H1 (cell line): ENCODE data around the gene LDLRAD4. TPM values are rescaled to one million over a fixed set of nuclear protein-coding genes. Genes with fewer than 3 reads are reported as not detected.

ENCODE experiments used
- CTCF ChIA-PET: fragments of 300-600 bp; sonication (Branson Sonifier 250); formaldehyde crosslinking; loops from one replicate; lab custom pipeline; 2021; ENCODE audit not compliant: partially characterized antibody; lab: Charles Lee
- POLR2A ChIA-PET: fragments of 300-600 bp; sonication (Branson Sonifier 250); formaldehyde crosslinking; loops from one replicate; lab custom pipeline; 2021; ENCODE audit warnings: inconsistent platforms; ENCODE audit not compliant: partially characterized antibody; lab: Charles Lee
- DNase-seq, 2 experiments: peaks; one replicate each; pipeline versions ENCODE4 v3.0.0 to v3.0.0-alpha.2; 2010 to 2022; ENCODE audit warnings: low spot score in 2 of 2, low read depth in 1 of 2, mixed read lengths in 1 of 2
- FAIRE-seq: peaks from 2 replicates; lab custom pipeline; 2011; peaks lifted over from hg19 to GRCh38; lab: Jason Lieb, UNC
- H2AFZ ChIP-seq: 2 replicates; pipeline ENCODE4 v1.8.1; 2012; ENCODE audit warnings: low read length, inconsistent platforms
- H2AK5ac ChIP-seq: 2 replicates; pipeline ENCODE4 v1.6.1; 2013; ENCODE audit warnings: low read depth, low read length
- H2BK120ac ChIP-seq: replicated peaks from 2 replicates; pipeline ENCODE3; 2013; ENCODE audit warnings: low read depth, low read length, inconsistent platforms
- H2BK12ac ChIP-seq: 2 replicates; pipeline ENCODE4 v1.6.1; 2013; ENCODE audit warnings: low read depth, low read length
- H2BK15ac ChIP-seq: 2 replicates; pipeline ENCODE4 v1.6.1; 2013; ENCODE audit warnings: low read length
- H2BK20ac ChIP-seq: 2 replicates; pipeline ENCODE4 v1.6.1; 2013; ENCODE audit warnings: low read length
- H2BK5ac ChIP-seq: 2 replicates; pipeline ENCODE4 v1.6.1; 2013; ENCODE audit warnings: low read depth, low read length
- H3K14ac ChIP-seq: 2 replicates; pipeline ENCODE4 v1.6.1; 2013; ENCODE audit warnings: inconsistent platforms; ENCODE audit not compliant: insufficient read length
- H3K18ac ChIP-seq: 2 replicates; pipeline ENCODE4 v1.6.1; 2013; ENCODE audit warnings: low read length; ENCODE audit errors: extremely low read depth
- H3K23ac ChIP-seq: 2 replicates; pipeline ENCODE4 v1.6.1; 2013; ENCODE audit warnings: inconsistent platforms; ENCODE audit not compliant: insufficient read length
- H3K23me2 ChIP-seq: 2 replicates; pipeline ENCODE4 v1.6.1; 2013; ENCODE audit warnings: low read depth, low read length
- H3K27ac ChIP-seq: 2 replicates; pipeline ENCODE4 v1.6.1; 2011; ENCODE audit warnings: low read depth, low read length, inconsistent platforms
- H3K27me3 ChIP-seq, 4 experiments: replicated peaks in 1 of 4; 1 replicate in 1 of 4; 2 replicates in 3 of 4; pipeline versions ENCODE4 v1.6.1 to v1.8.1; 2011 to 2013; ENCODE audit warnings: low read length in 3 of 4, mild to moderate bottlenecking in 3 of 4, inconsistent platforms in 2 of 4, mixed read lengths in 2 of 4, moderate library complexity in 1 of 4; ENCODE audit not compliant: control insufficient read depth in 3 of 4, insufficient read depth in 3 of 4; ENCODE audit errors: extremely low read depth in 1 of 4
- H3K36me3 ChIP-seq, 4 experiments: 2 replicates each; pipeline versions ENCODE4 v1.6.1 to v1.8.1; 2011 to 2013; ENCODE audit warnings: mild to moderate bottlenecking in 4 of 4, low read length in 3 of 4, moderate library complexity in 2 of 4, control low read depth in 1 of 4, inconsistent platforms in 1 of 4; ENCODE audit not compliant: insufficient read depth in 4 of 4, control insufficient read depth in 2 of 4
- H3K4ac ChIP-seq: replicated peaks from 2 replicates; pipeline ENCODE3; 2013; ENCODE audit warnings: low read length, low read depth, mixed read lengths, inconsistent platforms; ENCODE audit not compliant: insufficient read length
- H3K4me1 ChIP-seq, 4 experiments: replicated peaks in 1 of 4; 1 replicate in 1 of 4; 2 replicates in 3 of 4; pipeline versions ENCODE4 v1.6.1 to v1.8.1; 2011 to 2013; ENCODE audit warnings: low read length in 3 of 4, inconsistent platforms in 2 of 4, mixed read lengths in 1 of 4; ENCODE audit not compliant: insufficient read depth in 4 of 4, control insufficient read depth in 3 of 4
- H3K4me2 ChIP-seq, 2 experiments: 2 replicates each; pipeline versions ENCODE4 v1.6.1 to v1.8.1; 2011 to 2013; ENCODE audit warnings: low read depth in 2 of 2, low read length in 2 of 2, control low read depth in 1 of 2, inconsistent platforms in 1 of 2, mild to moderate bottlenecking in 1 of 2; ENCODE audit not compliant: insufficient read depth in 1 of 2
- H3K4me3 ChIP-seq, 4 experiments: fragments of 200-600, 300-600 bp in 1 of 4; sonication (generic), shearing (Covaris generic), sonication (Bioruptor Twin) in 1 of 4; 2 replicates each; pipeline versions ENCODE4 v1.5.1 to v1.8.1; 2011 to 2016; ENCODE audit warnings: low read length in 4 of 4, low read depth in 3 of 4, control low read depth in 2 of 4, inconsistent platforms in 2 of 4, mild to moderate bottlenecking in 2 of 4, mixed read lengths in 1 of 4, moderate library complexity in 1 of 4; ENCODE audit not compliant: insufficient read depth in 2 of 4; ENCODE audit errors: extremely low read depth in 1 of 4
- H3K56ac ChIP-seq: replicated peaks from 2 replicates; pipeline ENCODE3; 2013; ENCODE audit warnings: low read depth, mild to moderate bottlenecking, mixed read lengths, low read length, inconsistent platforms; ENCODE audit not compliant: insufficient read length
- H3K79me1 ChIP-seq: 2 replicates; pipeline ENCODE4 v1.6.1; 2013; ENCODE audit warnings: low read depth, low read length, control low read depth
- H3K79me2 ChIP-seq, 2 experiments: 2 replicates each; pipeline versions ENCODE4 v1.6.1 to v1.8.1; 2012 to 2013; ENCODE audit warnings: low read length in 2 of 2, mild to moderate bottlenecking in 2 of 2, inconsistent platforms in 1 of 2; ENCODE audit not compliant: insufficient read depth in 2 of 2, control insufficient read depth in 1 of 2
- H3K9ac ChIP-seq, 4 experiments: replicated peaks in 1 of 4; 1 replicate in 1 of 4; 2 replicates in 3 of 4; pipeline versions ENCODE4 v1.6.1 to v1.8.1; 2011 to 2013; ENCODE audit warnings: low read depth in 3 of 4, low read length in 3 of 4, control low read depth in 2 of 4, mild to moderate bottlenecking in 2 of 4, moderate library complexity in 2 of 4, inconsistent platforms in 1 of 4; ENCODE audit errors: extremely low read depth in 1 of 4
- H3K9me3 ChIP-seq, 2 experiments: 2 replicates each; pipeline versions ENCODE4 v1.6.1 to v1.8.1; 2012 to 2013; ENCODE audit warnings: mild to moderate bottlenecking in 2 of 2, moderate library complexity in 2 of 2, control low read depth in 1 of 2, inconsistent platforms in 1 of 2, low read depth in 1 of 2, low read length in 1 of 2, mixed read lengths in 1 of 2; ENCODE audit not compliant: insufficient read depth in 2 of 2
- H4K20me1 ChIP-seq, 2 experiments: replicated peaks in 1 of 2; 2 replicates each; pipeline versions ENCODE3 to v1.8.1; 2011 to 2013; ENCODE audit warnings: inconsistent platforms in 2 of 2, low read length in 2 of 2, mild to moderate bottlenecking in 1 of 2; ENCODE audit not compliant: insufficient read depth in 2 of 2, control insufficient read depth in 1 of 2
- H4K5ac ChIP-seq: 2 replicates; pipeline ENCODE4 v1.6.1; 2013; ENCODE audit warnings: low read length, low read depth, mixed read lengths, inconsistent platforms; ENCODE audit not compliant: insufficient read length
- H4K8ac ChIP-seq: 2 replicates; pipeline ENCODE4 v1.8.0; 2013; ENCODE audit warnings: mild to moderate bottlenecking, moderate library complexity, low read length, inconsistent platforms; ENCODE audit not compliant: insufficient read depth; ENCODE audit errors: extremely low read depth
- H4K91ac ChIP-seq: replicated peaks from 2 replicates; pipeline ENCODE3; 2013; ENCODE audit warnings: low read length, mixed read lengths, inconsistent platforms; ENCODE audit not compliant: insufficient read length
- BACH1 ChIP-seq: IDR thresholded peaks from 2 replicates; pipeline ENCODE4 v1.6.1; 2012; ENCODE audit warnings: low read length, improper control_type of control experiment
- BCL11A ChIP-seq, 2 experiments: IDR thresholded peaks; one replicate each; pipeline ENCODE4 v1.6.1; 2011; ENCODE audit warnings: low read depth in 2 of 2, low read length in 2 of 2, mild to moderate bottlenecking in 2 of 2
- CHD1 ChIP-seq: IDR thresholded peaks from 2 replicates; pipeline ENCODE4 v1.6.1; 2012; ENCODE audit warnings: low read depth, low read length, improper control_type of control experiment
- CTCF ChIP-seq, 3 experiments: IDR thresholded peaks; 1 replicate in 2 of 3; 2 replicates in 1 of 3; pipeline versions ENCODE4 v1.5.1 to v1.6.1; 2011; ENCODE audit warnings: low read length in 3 of 3, mild to moderate bottlenecking in 3 of 3, inconsistent platforms in 2 of 3, low read depth in 1 of 3, moderate library complexity in 1 of 3; ENCODE audit not compliant: insufficient read depth in 1 of 3; ENCODE audit errors: control extremely low read depth in 1 of 3
- GTF2F1 ChIP-seq: IDR thresholded peaks from 2 replicates; pipeline ENCODE4 v1.6.1; 2012; ENCODE audit warnings: low read depth, low read length, improper control_type of control experiment, borderline replicate concordance
- HDAC6 ChIP-seq: IDR thresholded peaks from one replicate; pipeline ENCODE4 v1.7.1; 2012; ENCODE audit warnings: low read depth, mild to moderate bottlenecking, inconsistent platforms, low read length, moderate library complexity
- MAX ChIP-seq: IDR thresholded peaks from 2 replicates; pipeline ENCODE4 v1.6.1; 2012; ENCODE audit warnings: inconsistent platforms
- RNF2 ChIP-seq: fragments of 200-900, 300-1000 bp; sonication (generic); IDR thresholded peaks from 2 replicates; pipeline ENCODE4 v1.7.1; 2016; ENCODE audit warnings: borderline replicate concordance, low read depth, mild to moderate bottlenecking, antibody characterized with exemption, low read length; ENCODE audit not compliant: poor library complexity, severe bottlenecking; ENCODE audit errors: missing control alignments
- SIX5 ChIP-seq: IDR thresholded peaks from 2 replicates; pipeline ENCODE4 v1.6.1; 2011; ENCODE audit warnings: mild to moderate bottlenecking, low read depth, low read length
- TAF1 ChIP-seq: IDR thresholded peaks from 2 replicates; pipeline ENCODE4 v1.6.1; 2011; ENCODE audit warnings: mild to moderate bottlenecking, low read depth, low read length
- whole genome bisulfite sequencing, 2 experiments: shearing (Covaris generic) in 1 of 2; methylation state at CpG; one replicate each; pipeline versions ENCODE4 v1.1.6 to v1.1.7; 2013 to 2015; ENCODE audit warnings: low lambda C conversion rate in 2 of 2, mixed read lengths in 2 of 2, inconsistent platforms in 1 of 2, low coverage in 1 of 2, missing lambda C conversion rate in 1 of 2; ENCODE audit not compliant: insufficient replicate concordance in 2 of 2, insufficient coverage in 1 of 2, insufficient read length in 1 of 2; ENCODE audit errors: extremely low coverage in 1 of 2, missing lambda C conversion rate in 1 of 2; 5-methylcytosine and 5-hydroxymethylcytosine counted together
- polyA plus RNA-seq, 7 experiments: library from polyadenylated mRNA; depleted of rRNA in 3 of 7; stranded (reverse) in 5 of 7; unstranded in 2 of 7; fragments of >200 nt in 5 of 7; fragments of 200-250 nt in 2 of 7; gene quantifications; 1 replicate in 5 of 7; 2 replicates in 1 of 7; 4 replicates in 1 of 7; pipeline versions ENCODE4 v1.2.1 to v1.2.3, GENCODE V29; 2011 to 2013; ENCODE audit warnings: missing spikeins in 2 of 7, mixed read lengths in 2 of 7
- total RNA-seq: library from RNA; stranded (reverse); fragmentation: NEBNext Ultra II Directional; extraction: Animal tissue kit (Norgen Biotek cat#: 25700); gene quantifications from 2 replicates; pipeline ENCODE4 v1.2.1, GENCODE V29; 2021

The LDLRAD4 gene
- total and polyA plus RNA-seq, 2 of the 8 experiments (the other 6 are each of a cell fraction or from before 2014, with no cell fraction given), result 0.77 to 1.4 TPM

- Histone ChIP-seq H2BK120ac (no peak overlapping the region), H3K79me1 (no peaks in the 10 kb centered on the region), H3K23me2 (no peaks in the 10 kb centered on the region), H2AK5ac (no peak overlapping the region), H3K4me3 (no peak overlapping the region), H3K4me2 (no peak overlapping the region), H4K8ac (no peak overlapping the region), H4K91ac (no peak overlapping the region), H3K23ac (no peak overlapping the region), H3K27ac (no peak overlapping the region), H3K79me2 (no peaks in the 10 kb centered on the region), H3K9me3 (peaks cover 8 to 10% of the 10 kb centered on the region in 2 experiments; a peak in 3 of 4 replicates), H3K14ac (no peak overlapping the region), H2BK12ac (no peak overlapping the region), H2BK5ac (no peak overlapping the region), H3K36me3 (no peaks in the 10 kb centered on the region), H2BK15ac (no peak overlapping the region), H2AFZ (no peak overlapping the region), H3K4ac (no peak overlapping the region), H3K56ac (no peak overlapping the region), H4K20me1 (no peaks in the 10 kb centered on the region), H3K27me3 (no peaks in the 10 kb centered on the region), H2BK20ac (no peak overlapping the region), H3K18ac (no peak overlapping the region), H4K5ac (no peak overlapping the region), H3K4me1 (no peaks in the 10 kb centered on the region), H3K9ac (no peak overlapping the region)
- CTCF ChIA-PET, result interaction anchor here (0.5 to 1.3 kb wide), 2 partner anchors 10 to 225 kb away, joined by 3 to 4 read pairs; no protein-coding TSS in a partner anchor
- no peak for FAIRE-seq
- no peak for TF ChIP-seq MAX
- no peak for TF ChIP-seq RNF2
- TF ChIP-seq TAF1, result no peak
- no peak for TF ChIP-seq GTF2F1
- TF ChIP-seq SIX5, result no peak
- TF ChIP-seq CTCF (IDR thresholded peaks at IDR 0.05; ENCODE audit: control extremely low read depth in 1 of 3, insufficient read depth in 1 of 3, low read depth in 1 of 3, low read length in 3 of 3), result no peak
- no peak for TF ChIP-seq BACH1
- TF ChIP-seq CHD1, result no peak
- TF ChIP-seq HDAC6, result no peak
- no peak for TF ChIP-seq BCL11A (IDR thresholded peaks at IDR 0.05; ENCODE audit: low read depth in 2 of 2, low read length in 2 of 2)
- POLR2A ChIA-PET, result no interaction called here
- no peak for DNase-seq
- WGBS, 2 experiments, result 89% methylated on average over 19 of the region's 19 CpGs; no CpG with 5 or more reads in 1 of the 2 experiments
Observed at GRCh38 chr18:13313006-13313686, 94.6 kb downstream of the LDLRAD4 start.
